OCI-LY7 (cell line): ENCODE data around the gene EFHD1.

ENCODE experiments used
- CTCF ChIP-seq: fragments of 200-600 bp; sonication (generic); conservative IDR thresholded peaks from 2 replicates; pipeline ENCODE4 v1.5.1; 2014; ENCODE audit warnings: mild to moderate bottlenecking, antibody characterized with exemption, low read length, moderate library complexity, mixed read lengths
- EZH2phosphoT487 ChIP-seq: fragments of 200-600 bp; sonication (generic); IDR thresholded peaks from 2 replicates; pipeline ENCODE4 v1.6.1; 2018; ENCODE audit warnings: low read depth, borderline replicate concordance, mild to moderate bottlenecking, mixed run types, antibody characterized with exemption, low read length, moderate library complexity, mixed read lengths

- TF ChIP-seq CTCF (no peak), EZH2phosphoT487 (no peak)
Measured at GRCh38 chr2:232613538-232614134, 19.8 kb upstream of the EFHD1 start.
